NCI-H1105 (cell line): ENCODE measurements around the gene GAN.

Source experiments
- DNase-seq: peaks from one replicate; lab custom pipeline; 2025; lab: John Stamatoyannopoulos, UW

GAN gene

DNA sequence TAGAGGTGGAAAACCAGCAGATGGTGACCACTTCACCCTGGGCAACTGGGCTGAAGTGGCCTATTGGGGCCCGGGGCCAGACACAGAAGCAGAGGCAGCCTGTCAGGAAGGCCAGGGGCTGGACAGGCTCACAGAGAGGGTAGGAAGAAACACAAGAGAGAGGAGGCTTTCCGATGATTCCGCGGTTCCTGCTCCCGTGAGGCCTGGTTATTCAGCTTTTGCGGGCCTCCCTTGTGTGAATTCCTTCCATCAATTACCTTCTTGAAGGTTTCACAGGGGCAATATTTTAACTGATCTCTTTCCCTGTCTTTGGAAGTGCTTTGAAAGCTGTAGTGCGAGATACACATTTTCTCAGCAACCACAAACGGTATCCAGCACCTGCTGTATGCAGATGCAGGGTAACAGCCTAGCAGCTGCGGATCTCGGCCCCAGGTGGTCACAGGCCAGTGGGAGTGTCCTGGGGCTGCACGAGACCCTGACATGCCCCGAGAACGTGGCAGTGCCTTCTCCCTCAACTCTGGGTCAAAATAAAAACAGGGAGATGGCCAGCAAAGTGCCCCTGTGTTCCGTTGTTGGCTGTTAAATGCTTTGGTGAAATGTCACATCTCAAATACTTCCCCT is 118.3 kb downstream of the GAN start:
- no peak for DNase-seq

DNA sequence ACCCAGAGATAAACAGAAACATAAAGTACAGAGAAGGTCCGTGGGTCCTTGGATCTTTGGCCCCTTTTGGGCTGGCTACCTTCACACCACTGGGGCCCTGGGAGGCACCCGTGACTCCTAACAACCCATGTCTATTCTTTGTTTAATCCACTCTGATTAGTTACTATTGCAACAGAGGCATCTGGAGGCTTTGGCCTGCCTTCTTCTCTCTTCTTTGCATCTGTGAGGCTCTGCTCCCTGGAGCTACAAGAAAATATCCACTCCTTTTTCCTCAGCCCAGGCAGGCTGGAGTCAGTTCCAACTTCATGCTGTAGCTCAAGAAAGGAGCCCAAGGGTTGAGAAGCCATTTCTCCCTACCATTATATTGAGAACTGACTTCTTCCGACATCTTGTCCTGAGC is 120.3 kb downstream of the GAN start:
- no peak for DNase-seq

DNA sequence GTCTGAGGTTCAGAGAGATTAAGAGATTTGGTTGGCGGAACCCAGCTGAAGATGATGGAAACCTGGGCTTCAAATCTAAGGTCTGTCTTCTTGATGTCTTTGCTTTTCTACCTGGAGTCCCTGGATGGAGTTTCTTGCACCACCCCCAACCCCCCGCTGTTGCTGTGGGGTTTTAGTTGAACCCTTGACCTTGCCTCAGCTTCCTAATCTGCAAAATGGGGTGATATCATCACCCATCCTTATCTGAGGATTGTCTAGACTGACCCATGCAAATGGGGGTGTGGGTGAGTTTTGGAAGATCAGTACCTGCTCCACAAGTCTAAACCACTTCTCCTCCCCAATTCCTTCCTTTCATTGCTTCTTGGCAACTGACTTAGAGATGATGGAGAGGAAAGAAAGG is 120.8 kb downstream of the GAN start:
- no peak for DNase-seq

DNA sequence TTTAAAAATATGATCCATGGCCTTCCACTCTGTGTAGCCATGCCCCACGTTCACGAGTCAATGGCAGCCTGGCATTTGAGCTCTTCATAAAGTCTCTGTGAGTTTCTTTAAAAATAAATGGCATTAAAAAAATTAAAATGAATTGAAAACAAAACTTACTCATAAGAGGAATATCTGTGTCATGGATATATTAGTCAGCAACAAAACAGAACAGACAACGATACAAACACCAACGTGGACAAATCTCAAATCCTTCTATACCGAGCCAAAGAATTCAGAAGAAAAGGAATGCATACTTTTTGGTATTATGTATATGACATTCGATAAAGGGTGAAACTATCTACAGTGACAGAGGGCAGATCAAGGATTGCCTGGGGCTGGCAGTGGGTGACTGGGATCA is 121.6 kb downstream of the GAN start:
- no peak for DNase-seq

DNA sequence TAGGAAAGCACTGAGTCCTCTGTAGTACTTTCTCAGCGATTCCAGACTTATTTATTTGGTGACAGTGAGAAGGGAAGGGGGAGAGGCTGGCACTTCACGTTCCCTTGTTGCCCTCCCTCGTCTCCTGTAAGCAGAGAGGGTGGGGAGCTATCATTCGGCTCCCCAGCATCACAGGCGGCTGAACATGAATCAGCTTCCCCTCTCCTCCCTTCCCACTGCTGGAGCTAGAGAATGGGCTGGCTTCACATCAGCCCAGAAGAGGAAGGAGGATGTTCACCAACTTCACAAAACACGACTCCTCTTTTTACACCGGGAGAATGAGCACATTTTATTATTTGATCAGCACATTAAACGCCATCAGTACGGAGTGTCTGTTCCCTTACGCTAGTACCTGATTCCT is 123.1 kb downstream of the GAN start:
- DNase-seq = no peak
